Psoas muscle (tissue), 8 donors: ENCODE measurements around the gene ZNF248. TPM values are rescaled to one million over a fixed set of nuclear protein-coding genes. Genes with fewer than 3 reads are reported as not detected.

Source experiments
- ATAC-seq, 4 donors: fragments of 200-7000 bp; cut with Tn5 transposase; one replicate each; pipeline ENCODE4 v1.9.1; 2020; ENCODE audit warnings: moderate library complexity in 3 of 4, mild to moderate bottlenecking in 2 of 4
- DNase-seq, 2 donors: peaks; one replicate each; pipeline ENCODE4 v3.0.0-alpha.2; 2020
- H3K27ac ChIP-seq: fragments of 200-600 bp; one replicate; pipeline ENCODE4 v1.8.0; 2022
- H3K27me3 ChIP-seq, 3 donors: fragments of 200-600 bp in 1 of 3; one replicate each; pipeline versions ENCODE4 v1.6.1 to v1.8.0; 2013 to 2022; ENCODE audit warnings: low read length in 2 of 3, mild to moderate bottlenecking in 2 of 3, moderate library complexity in 1 of 3; ENCODE audit not compliant: insufficient read depth in 3 of 3
- H3K36me3 ChIP-seq, 2 donors: fragments of 200-600 bp in 1 of 2; one replicate each; pipeline versions ENCODE4 v1.6.1 to v1.8.0; 2013 to 2022; ENCODE audit warnings: low read depth in 1 of 2, mild to moderate bottlenecking in 1 of 2, moderate library complexity in 1 of 2; ENCODE audit not compliant: insufficient read depth in 1 of 2
- H3K4me1 ChIP-seq: fragments of 200-600 bp; one replicate; pipeline ENCODE4 v1.8.0; 2022
- H3K4me3 ChIP-seq: fragments of 200-600 bp; one replicate; pipeline ENCODE4 v1.8.0; 2022; ENCODE audit warnings: mild to moderate bottlenecking
- H3K9me3 ChIP-seq: fragments of 200-600 bp; one replicate; pipeline ENCODE4 v1.8.0; 2022
- CTCF ChIP-seq: fragments of 200-600 bp; IDR thresholded peaks from one replicate; pipeline ENCODE4 v1.8.0; 2022; ENCODE audit warnings: antibody characterized with exemption
- WGBS, 3 donors: extraction: QIAGEN DNeasy Blood & Tissue Kit; methylation state at CpG; one replicate each; pipeline versions ENCODE4 v1.1.6 to v1.1.7; 2013; 5-methylcytosine and 5-hydroxymethylcytosine counted together
- intact Hi-C, 2 donors: fragments of 100-400 bp; cut with DNase I; formaldehyde crosslinking; loops; one replicate each; pipeline versions ENCODE4 v1.11.0 to v1.14.2; 2022
- polyA plus RNA-seq, 3 donors: library from polyadenylated mRNA; stranded (reverse); fragments of 200-250 nt; gene quantifications; one replicate each; pipeline ENCODE4 v1.2.3, GENCODE V29; 2013
- total RNA-seq, 4 donors: library from RNA; stranded (reverse); fragmentation: NEBNext Ultra II Directional in 2 of 4; extraction: Animal tissue kit (Norgen Biotek cat#: 25700) in 2 of 4; gene quantifications; one replicate each; pipeline versions ENCODE4 v1.2.1 to v1.2.4, GENCODE V29; 2021 to 2023
- donor health status: healthy with polysubstance abuse.
- donor health status: DM: no; HTN: no; CAD: no; lungs with moderate emphysema.
- donor health status: Bipolar disorder and iron deficiency.
- donor health status: healthy.
- donor health status: DM: yes; HTN: yes; CAD: no.
- donor health status: DM: no; HTN: no; CAD: no.
- donor health status: DM: no; HTN: no; CAD: no.
- donor health status: DM: yes; HTN: yes; CAD: no.

Gene ZNF248
- total and polyA plus RNA-seq, 7 donors, result 2.8 to 12.9 (median 6.9) TPM

- Histone ChIP-seq H3K36me3 (peaks cover 0 to 17% of the 10 kb centered on the region in 2 donors), H3K4me1 (peaks cover 32% of the 10 kb centered on the region), H3K9me3 (no peaks in the 10 kb centered on the region), H3K4me3 (peak overlapping the region; percentile 93), H3K27me3 (no peaks in the 10 kb centered on the region), H3K27ac (peak overlapping the region; percentile 100)
- ATAC-seq, result peak in 3 of 4 donors; percentile 2 to 31 (median 5)
- no peak for TF ChIP-seq CTCF
- intact Hi-C loops, result loop anchor here in 1 of 2 donors (2.0 to 5.0 kb wide), 2 partner anchors 118 to 235 kb away; partner anchors contain the start of gene ZNF37A
- 0% methylated on average over 16 of the region's 16 CpGs for WGBS, 3 donors
- peak; percentile 25 to 55 for DNase-seq
Observed at GRCh38 chr10:37856881-37857286, 526 bp downstream of the ZNF248 start.

- H3K4me3 ChIP-seq, result peak overlapping the region; percentile 93
- peak overlapping the region; percentile 100 for H3K27ac ChIP-seq
- intact Hi-C loops, result loop anchor here in 1 of 2 donors (2.0 to 5.0 kb wide), 2 partner anchors 119 to 237 kb away; partner anchors contain the start of gene ZNF37A
- DNase-seq (no peak), ATAC-seq (no peak)
- no peak for TF ChIP-seq CTCF
- 25 to 49% (median 28%) methylated on average over 4 of the region's 4 CpGs for WGBS, 3 donors
- H3K9me3 ChIP-seq, result no peaks in the 10 kb centered on the region
- peaks cover 33% of the 10 kb centered on the region for H3K4me1 ChIP-seq
- peaks cover 0 to 17% of the 10 kb centered on the region in 2 donors for H3K36me3 ChIP-seq
- no peaks in the 10 kb centered on the region for H3K27me3 ChIP-seq
Observed at GRCh38 chr10:37855636-37856035, 1.8 kb downstream of the ZNF248 start.

GRCh38 chr10:37854626-37855025 is 2.8 kb downstream of the ZNF248 start:
- intact Hi-C loops, result loop anchor here in 1 of 2 donors (5.0 kb wide), 1 partner anchor 238 kb away; the partner anchor contains the start of gene ZNF37A
- no peak for ATAC-seq

GRCh38 chr10:37844644-37845043 is 12.8 kb downstream of the ZNF248 start:
- DNase-seq, result no peak
- Histone ChIP-seq H3K4me3 (no peak overlapping the region), H3K27ac (no peak overlapping the region), H3K36me3 (peaks cover 0 to 2% of the 10 kb centered on the region in 2 donors), H3K4me1 (no peaks in the 10 kb centered on the region), H3K27me3 (no peaks in the 10 kb centered on the region), H3K9me3 (no peaks in the 10 kb centered on the region)
- no peak for ATAC-seq
- 59 to 91% (median 74%) methylated on average over 2 of the region's 2 CpGs for WGBS, 3 donors
- no peak for TF ChIP-seq CTCF
- intact Hi-C loops, result no loop called here

More at GRCh38 chr10:37854626-37855025, 2.8 kb downstream of the ZNF248 start:
- Histone ChIP-seq H3K27ac (no peak overlapping the region), H3K27me3 (no peaks in the 10 kb centered on the region), H3K4me3 (peak overlapping the region; percentile 93), H3K9me3 (no peaks in the 10 kb centered on the region), H3K4me1 (peaks cover 37% of the 10 kb centered on the region), H3K36me3 (peaks cover 0 to 17% of the 10 kb centered on the region in 2 donors)
- no peak for TF ChIP-seq CTCF
- DNase-seq, result no peak

- Histone ChIP-seq H3K27ac (no peak overlapping the region), H3K36me3 (peaks cover 3 to 42% of the 10 kb centered on the region in 2 donors), H3K4me3 (no peak overlapping the region), H3K27me3 (no peaks in the 10 kb centered on the region), H3K9me3 (no peaks in the 10 kb centered on the region), H3K4me1 (no peaks in the 10 kb centered on the region)
- intact Hi-C loops, result no loop called here
- WGBS, 3 donors, result 96 to 100% (median 99%) methylated on average over 2 of the region's 2 CpGs
- no peak for DNase-seq
- ATAC-seq, result no peak
- no peak for TF ChIP-seq CTCF
Observed at GRCh38 chr10:37839243-37839642, 18.2 kb downstream of the ZNF248 start.
